Fibroblast of skin of left quadriceps (primary cell): ENCODE results near the gene BAK1.
"Not testable (repeated sequence)": the region's sequence is repeated elsewhere in the genome, so short reads cannot be mapped to it uniquely, and the experiment has no call there.

Experiments
- DNase-seq, 2 experiments: peaks; one replicate each; pipeline ENCODE4 v3.0.0-alpha.2; 2013; ENCODE audit warnings: low read depth in 2 of 2

Gene BAK1

DNA sequence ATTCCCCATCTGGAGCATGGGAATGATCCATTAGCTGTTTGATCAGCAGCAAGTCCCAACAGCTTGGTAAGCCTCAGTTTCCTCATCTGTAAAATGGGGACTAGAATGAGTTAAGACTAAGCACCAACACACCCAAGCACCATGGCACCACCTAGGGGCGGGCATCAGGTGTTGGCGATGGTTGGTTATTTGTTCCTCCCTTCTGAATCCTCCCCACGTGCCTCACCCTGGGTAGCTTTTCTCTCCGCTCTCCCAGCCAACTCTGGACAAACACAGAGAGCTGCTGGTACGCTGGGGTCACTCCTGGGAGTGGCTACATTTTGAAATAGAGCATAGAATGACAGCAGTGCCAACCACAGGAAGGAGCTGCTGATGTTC lies 27.7 kb upstream of the BAK1 start:
- DNase-seq, result no peak

DNA sequence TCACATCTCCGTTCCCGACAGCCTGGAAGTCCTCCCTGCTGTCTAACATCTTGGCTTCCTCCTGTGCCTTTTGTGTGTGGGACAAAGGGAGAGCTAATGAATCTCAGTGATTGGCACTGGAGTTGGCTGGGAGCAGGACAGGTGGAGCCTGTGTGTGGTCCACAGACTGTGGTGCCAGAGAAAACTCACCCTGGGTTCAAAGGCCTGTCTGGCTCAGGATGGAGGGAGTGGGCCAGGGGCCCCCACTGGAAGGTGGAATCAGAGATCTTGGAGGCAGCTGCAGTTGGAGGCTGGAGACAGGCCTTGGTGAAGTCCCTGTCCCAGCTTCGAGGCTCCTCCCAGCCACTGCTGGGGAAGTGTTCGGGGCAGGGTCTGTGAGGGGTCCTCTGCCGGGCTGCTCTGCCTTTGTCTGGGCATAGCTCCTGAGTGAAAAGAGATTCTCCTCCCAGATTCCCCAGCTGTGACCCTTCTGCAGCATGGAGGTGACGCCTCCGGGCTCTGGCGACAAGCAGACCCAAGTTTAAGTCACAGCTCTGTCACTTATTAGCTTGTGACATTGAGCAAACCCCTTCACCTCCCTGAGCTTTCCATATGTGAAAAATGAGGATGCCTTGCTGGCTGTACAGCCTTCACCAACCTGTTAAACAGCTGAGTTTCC lies 27.2 kb upstream of the BAK1 start:
- no peak for DNase-seq

GRCh38 chr6:33606642-33607041 lies 26.6 kb upstream of the BAK1 start:
- no peak for DNase-seq

DNA sequence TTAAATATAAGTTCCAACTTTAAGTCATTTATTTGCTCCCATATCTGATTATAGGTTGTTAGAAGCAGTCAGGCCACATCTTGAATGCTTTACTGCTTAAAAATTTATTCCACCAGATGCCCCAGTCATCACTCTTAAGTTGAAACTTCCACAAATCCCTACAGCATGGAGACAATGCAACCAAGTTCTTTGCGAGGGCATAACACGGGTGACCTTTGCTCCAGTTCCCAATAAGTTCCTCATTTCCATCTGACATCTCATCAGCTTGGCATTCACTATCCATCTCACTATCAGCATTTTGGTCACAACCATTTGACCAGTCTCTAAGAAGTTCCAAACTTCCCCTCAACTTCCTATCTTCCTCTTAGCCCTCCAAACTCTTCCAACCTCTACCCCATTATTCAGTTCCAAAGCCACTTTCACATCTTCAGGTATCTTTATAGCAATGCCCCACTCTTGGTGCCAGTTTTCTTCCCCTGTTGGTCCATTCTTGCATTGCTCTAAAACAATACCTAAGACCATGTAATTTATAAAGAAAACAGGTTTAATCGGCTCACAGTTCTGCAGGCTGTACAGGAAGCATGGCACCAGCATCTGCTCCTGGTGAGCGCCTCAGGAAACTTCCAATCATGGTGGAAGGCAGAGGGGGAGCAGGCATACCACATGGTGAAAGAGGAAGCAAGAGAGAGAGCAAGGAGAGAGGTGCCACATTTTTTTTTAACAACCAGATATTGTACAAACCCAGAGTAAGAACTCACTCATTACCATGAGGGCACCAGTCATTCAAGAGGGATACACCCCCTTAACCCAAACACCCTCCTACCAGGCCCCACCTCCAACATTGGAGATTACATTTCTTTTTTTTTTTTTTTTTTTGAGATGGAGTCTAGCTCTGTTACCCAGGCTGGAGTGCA lies 25.1 kb upstream of the BAK1 start:
- DNase-seq, result no peak

GRCh38 chr6:33602180-33602579 lies 22.1 kb upstream of the BAK1 start:
- no peak for DNase-seq

GRCh38 chr6:33600761-33601160 lies 20.7 kb upstream of the BAK1 start:
- no peak for DNase-seq

- no peak for DNase-seq
Observed at GRCh38 chr6:33599413-33599938, 19.4 kb upstream of the BAK1 start.

DNA sequence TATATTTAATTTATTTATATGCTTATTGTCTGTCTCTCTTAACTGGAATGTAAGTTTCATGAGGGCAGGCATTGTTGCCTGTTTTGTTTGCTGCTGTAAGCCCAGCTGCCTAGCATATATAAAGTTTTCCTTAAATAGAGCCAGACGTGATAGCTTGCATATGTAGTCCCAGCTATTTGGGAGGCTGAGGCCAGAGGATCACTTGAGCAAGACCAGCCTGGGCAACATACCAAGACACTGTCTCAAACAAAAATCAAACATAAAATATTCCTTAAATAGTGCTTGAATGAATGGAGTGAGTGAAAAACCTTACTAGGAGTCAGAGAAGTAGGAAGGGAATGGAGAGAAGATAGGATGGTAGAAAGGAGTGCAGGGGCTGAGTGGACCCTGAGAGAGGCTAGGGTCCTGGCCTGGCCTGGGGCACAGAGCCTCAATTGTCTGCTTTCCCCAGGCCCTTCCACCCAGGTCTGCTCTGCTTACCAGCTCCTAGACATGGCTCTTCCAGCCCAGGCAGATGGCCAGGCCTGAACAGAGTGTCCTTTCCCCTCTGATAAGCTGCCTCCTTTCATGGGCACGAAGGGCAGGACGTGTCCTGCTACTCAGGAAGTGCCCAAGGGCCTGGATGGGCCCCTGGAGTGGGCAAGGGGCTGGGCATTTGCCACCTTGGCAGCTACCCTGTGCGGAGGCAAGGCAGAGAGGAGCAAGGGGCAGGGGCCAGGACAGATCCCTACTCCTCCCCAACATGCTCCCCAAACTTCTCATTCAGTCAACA lies 17.7 kb upstream of the BAK1 start:
- DNase-seq, result no peak

GRCh38 chr6:33596894-33597293 lies 16.8 kb upstream of the BAK1 start:
- DNase-seq, result not testable (repeated sequence)

- DNase-seq, result no peak
Observed at GRCh38 chr6:33595001-33595846, 15.1 kb upstream of the BAK1 start.

DNA sequence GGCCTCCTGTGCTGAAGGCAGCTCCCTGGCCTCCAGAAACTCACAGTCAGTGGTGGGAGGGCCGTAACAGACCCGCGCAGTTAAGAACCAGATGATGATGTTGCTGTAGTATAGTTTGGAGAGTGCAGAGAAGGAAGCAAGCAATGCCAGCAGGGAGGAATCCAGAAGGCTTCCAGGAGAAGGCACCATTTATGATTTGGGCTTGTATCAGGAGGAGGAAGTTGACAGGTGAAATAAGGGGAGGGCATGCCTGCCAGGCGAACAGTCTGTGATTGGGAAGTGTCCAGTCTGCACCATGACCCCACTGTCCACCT lies 13.3 kb upstream of the BAK1 start:
- no peak for DNase-seq

GRCh38 chr6:33592595-33593413 lies 12.7 kb upstream of the BAK1 start:
- DNase-seq, result no peak

DNA sequence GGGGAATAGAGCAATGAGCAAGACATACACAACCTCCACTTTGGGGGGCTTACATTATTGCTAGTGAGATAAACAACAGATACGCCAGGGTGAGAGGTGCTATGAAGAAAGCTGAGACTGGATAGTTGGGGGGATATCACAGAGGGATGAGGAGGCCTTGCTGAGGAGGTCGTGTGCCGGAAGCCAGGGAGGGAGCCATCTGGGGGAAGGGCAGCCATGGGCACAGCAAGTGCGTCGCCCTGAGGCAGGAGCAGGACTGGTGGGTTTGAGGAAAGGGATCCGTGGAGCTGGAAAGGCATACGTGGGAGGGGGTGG lies 12.2 kb upstream of the BAK1 start:
- no peak for DNase-seq

DNA sequence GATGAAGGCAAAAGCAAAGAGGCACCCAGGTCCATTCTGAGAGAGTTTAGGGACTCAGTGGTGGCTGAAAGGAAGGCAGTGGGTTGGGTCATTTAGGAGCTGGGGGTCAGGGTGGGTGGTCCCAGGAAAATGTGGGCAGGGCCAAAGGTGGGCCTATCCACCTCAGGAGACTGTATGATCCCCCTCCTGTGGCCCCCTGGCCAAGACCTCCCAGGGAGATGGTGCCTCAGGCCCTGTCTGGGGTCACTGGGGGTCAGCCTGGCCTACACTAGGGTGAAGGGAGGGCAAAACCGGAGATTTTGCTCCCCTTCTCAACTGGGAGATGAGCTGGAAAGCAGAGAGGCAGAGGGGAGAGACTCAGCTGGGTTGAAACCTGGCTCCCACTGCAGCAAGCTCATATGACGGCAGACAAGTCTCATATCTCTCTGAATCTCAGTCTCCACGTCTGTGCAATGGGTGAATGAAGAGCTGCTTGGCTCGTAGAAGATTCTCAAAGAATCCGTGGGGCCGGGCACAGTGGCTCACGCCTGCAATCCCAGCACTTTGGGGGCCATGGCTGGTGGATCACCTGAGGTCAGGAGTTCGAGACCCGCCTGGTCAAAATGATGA lies 11.5 kb upstream of the BAK1 start:
- DNase-seq, result no peak

DNA sequence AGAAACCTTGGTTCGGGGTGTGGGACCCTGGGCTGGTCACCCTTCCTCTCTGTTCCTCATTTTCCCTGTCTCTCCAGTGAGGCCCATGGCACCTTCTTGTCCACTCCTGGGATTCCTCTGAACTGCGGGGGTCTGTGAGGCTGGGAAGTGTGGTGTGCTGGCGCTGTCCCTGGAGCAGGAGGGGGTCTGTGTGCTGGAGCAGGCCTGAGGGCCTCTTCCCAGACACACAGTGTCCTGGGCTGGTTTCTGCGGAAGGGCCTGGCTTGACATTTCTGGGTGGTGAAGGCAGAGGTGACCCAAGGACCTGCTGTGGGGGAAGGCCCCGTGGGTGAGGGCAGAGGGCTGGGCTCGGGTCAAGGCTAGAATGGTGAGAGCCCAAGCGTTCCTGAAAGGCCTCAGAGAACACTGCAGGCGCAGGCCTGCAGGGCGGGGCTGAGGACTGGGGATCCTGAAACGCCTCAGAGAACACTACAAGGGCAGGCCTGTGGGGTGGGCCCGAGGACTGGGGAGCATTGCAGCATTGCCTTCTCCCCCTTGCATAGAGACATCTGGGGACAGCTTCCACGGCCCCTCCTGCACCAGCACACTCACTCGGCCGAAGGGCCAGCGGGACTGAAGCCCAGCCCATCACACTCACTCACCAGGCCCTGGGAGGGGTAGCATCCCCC lies 10.6 kb upstream of the BAK1 start:
- DNase-seq, result no peak

GRCh38 chr6:33589731-33590530 lies 9.9 kb upstream of the BAK1 start:
- peak in 1 of 2 experiments; percentile 24 for DNase-seq

- DNase-seq, result no peak
Observed at GRCh38 chr6:33589392-33589730, 9.3 kb upstream of the BAK1 start.

GRCh38 chr6:33588894-33589293 lies 8.8 kb upstream of the BAK1 start:
- DNase-seq, result no peak

DNA sequence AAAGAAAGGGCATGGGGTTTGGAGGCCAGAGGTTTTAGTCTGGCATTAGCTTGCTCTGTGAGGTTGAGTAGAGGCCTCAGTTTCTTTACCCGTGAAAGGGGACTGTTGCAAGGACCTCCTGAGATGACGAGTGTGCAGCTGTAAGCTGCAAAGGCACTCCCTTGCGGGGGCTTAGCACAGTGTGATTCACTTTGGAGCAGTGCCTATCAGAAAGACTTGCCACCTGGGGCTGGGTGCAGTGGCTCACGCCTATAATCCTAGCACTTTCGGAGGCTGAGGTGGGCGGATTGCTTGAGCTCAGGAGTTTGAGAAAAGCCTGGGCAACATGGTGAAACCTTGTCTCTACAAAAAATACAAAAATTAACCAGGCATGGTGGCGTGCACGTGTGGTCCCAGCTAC lies 7.5 kb upstream of the BAK1 start:
- no peak for DNase-seq
